Middle frontal gyrus (tissue), 1 donor: ENCODE data around the gene SRPK2.

Experiments
- DNase-seq: peaks from one replicate; pipeline ENCODE4 v3.0.0-alpha.2; 2015; ENCODE audit warnings: low spot score; ENCODE audit errors: extremely low spot score

SRPK2 gene

GRCh38 chr7:105137898-105138297, 250.8 kb downstream of the SRPK2 start:
- DNase-seq, result no peak

- no peak for DNase-seq
Measured at GRCh38 chr7:105136221-105136620, 252.5 kb downstream of the SRPK2 start.

GRCh38 chr7:105133986-105134655, 254.6 kb downstream of the SRPK2 start:
- DNase-seq, result no peak

GRCh38 chr7:105133358-105133757, 255.4 kb downstream of the SRPK2 start:
- no peak for DNase-seq

- DNase-seq, result no peak
Measured at GRCh38 chr7:105132835-105133234, 255.9 kb downstream of the SRPK2 start.

GRCh38 chr7:105132335-105132734, 256.4 kb downstream of the SRPK2 start:
- no peak for DNase-seq

GRCh38 chr7:105131890-105132289, 256.8 kb downstream of the SRPK2 start:
- no peak for DNase-seq

- DNase-seq, result no peak
Measured at GRCh38 chr7:105131033-105131656, 257.6 kb downstream of the SRPK2 start.

- DNase-seq, result no peak
Measured at GRCh38 chr7:105130580-105130979, 258.1 kb downstream of the SRPK2 start.

GRCh38 chr7:105130048-105130447, 258.7 kb downstream of the SRPK2 start:
- DNase-seq, result no peak

- DNase-seq, result no peak
Measured at GRCh38 chr7:105127179-105127578, 261.5 kb downstream of the SRPK2 start.

- no peak for DNase-seq
Measured at GRCh38 chr7:105126436-105126975, 262.2 kb downstream of the SRPK2 start.

GRCh38 chr7:105125745-105126144, 263.0 kb downstream of the SRPK2 start:
- no peak for DNase-seq

- DNase-seq, result peak; percentile 1
Measured at GRCh38 chr7:105122619-105123018, 266.1 kb downstream of the SRPK2 start.

GRCh38 chr7:105118612-105119600, 269.8 kb downstream of the SRPK2 start:
- no peak for DNase-seq

- DNase-seq, result peak; percentile 1
Measured at GRCh38 chr7:105112440-105113418, 276.0 kb downstream of the SRPK2 start.

GRCh38 chr7:105107458-105107857, 281.3 kb downstream of the SRPK2 start:
- no peak for DNase-seq

- no peak for DNase-seq
Measured at GRCh38 chr7:105106473-105106872, 282.2 kb downstream of the SRPK2 start.

- DNase-seq, result peak; percentile 1
Measured at GRCh38 chr7:105105579-105105978, 283.1 kb downstream of the SRPK2 start.

GRCh38 chr7:105102557-105103352, 286.0 kb downstream of the SRPK2 start:
- no peak for DNase-seq
